Activated naive CD8-positive, alpha-beta T cell treated with anti-CD3 and anti-CD28 coated beads, Interleukin-2, amount 10 ng/mL, durations not matched to agents 7 days and 5 days (primary cell): ENCODE data around the gene INHBA. TPM values are rescaled to one million over a fixed set of nuclear protein-coding genes. Genes with fewer than 3 reads are reported as not detected.

Experiments used
- ATAC-seq: fragments of 150-1000 bp; cut with Tn5 transposase; one replicate; pipeline ENCODE4 v1.10.0; 2021; ENCODE audit warnings: low read depth, moderate library complexity
- POLR2A ChIA-PET: fragments of 350-600 bp; sonication (Branson Sonifier 250); formaldehyde crosslinking; loops from one replicate; lab custom pipeline; 2021; ENCODE audit warnings: antibody characterized with exemption; lab: Charles Lee
- DNase-seq: peaks from one replicate; pipeline ENCODE4 v3.0.0; 2021
- H3K27ac Mint-ChIP-seq: one replicate; pipeline ENCODE4 v1.8.0; 2022; ENCODE audit warnings: mild to moderate bottlenecking, mixed read lengths
- H3K27me3 Mint-ChIP-seq: one replicate; pipeline ENCODE4 v1.8.0; 2022; ENCODE audit warnings: mild to moderate bottlenecking, moderate library complexity, mixed read lengths
- H3K36me3 Mint-ChIP-seq: one replicate; pipeline ENCODE4 v1.8.0; 2021; ENCODE audit warnings: mild to moderate bottlenecking, mixed read lengths
- H3K4me1 Mint-ChIP-seq: one replicate; pipeline ENCODE4 v1.8.0; 2021; ENCODE audit warnings: mixed read lengths
- H3K4me3 Mint-ChIP-seq: one replicate; pipeline ENCODE4 v1.8.0; 2022; ENCODE audit warnings: mild to moderate bottlenecking, moderate library complexity, mixed read lengths
- H3K9me3 Mint-ChIP-seq: one replicate; pipeline ENCODE4 v1.8.0; 2021; ENCODE audit warnings: mixed read lengths
- total RNA-seq, 2 experiments: library from RNA; stranded (reverse); gene quantifications; one replicate each; pipeline ENCODE4 v1.2.3, GENCODE V29; 2021

The INHBA gene
- total RNA-seq, result not detected

DNA sequence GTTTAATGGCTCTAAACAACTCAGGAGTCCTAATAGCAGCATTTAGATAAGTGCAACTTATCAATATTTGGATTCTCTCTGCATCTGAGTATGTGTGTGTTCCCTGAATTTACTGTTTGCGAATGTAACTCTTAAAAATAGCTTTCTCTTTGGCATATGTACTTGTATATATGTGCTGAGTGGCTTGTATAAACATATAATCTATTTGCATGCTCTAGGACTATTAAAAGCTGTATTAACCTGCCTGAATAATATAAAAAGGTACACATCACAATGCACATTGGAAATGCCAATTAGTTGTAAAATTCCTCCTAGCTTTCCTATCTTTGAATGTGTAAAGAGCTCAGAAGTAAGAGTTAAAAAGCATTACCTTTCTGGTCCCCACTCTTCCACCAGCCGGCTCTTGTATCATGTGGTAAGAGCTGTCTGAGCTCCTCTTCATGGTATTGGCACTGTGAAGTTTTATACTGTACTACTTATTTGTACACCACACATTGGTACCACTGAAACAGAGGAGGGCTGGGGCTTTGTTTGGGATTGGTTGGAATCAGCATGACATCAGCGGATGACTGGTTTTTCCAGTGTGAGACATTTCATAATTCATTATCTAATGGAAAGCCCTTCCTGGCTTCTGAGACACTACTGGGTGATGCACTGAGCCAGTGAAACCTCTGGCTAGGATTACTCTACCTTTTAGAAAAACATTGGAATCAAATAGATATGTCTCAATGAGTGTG lies at the start of gene INHBA:
TSS of gene INHBA (minus strand) at position 456 of the 737 bp plus-strand sequence. CDS start 2,716 bp downstream, outside the sequence.
- POLR2A ChIA-PET, result no interaction called here
- H3K4me3 Mint-ChIP-seq, result no peak within 1 kb of the TSS
- no peak for ATAC-seq
- H3K27ac Mint-ChIP-seq, result no peak within 1 kb of the TSS
- H3K9me3 Mint-ChIP-seq, result no peaks in the 10 kb centered on the region
- DNase-seq, result no peak
- H3K36me3 Mint-ChIP-seq, result no peaks in the 10 kb centered on the region
- H3K4me1 Mint-ChIP-seq, result peaks cover 9% of the 10 kb centered on the region
- H3K27me3 Mint-ChIP-seq, result peaks cover 63% of the 10 kb centered on the region

DNA sequence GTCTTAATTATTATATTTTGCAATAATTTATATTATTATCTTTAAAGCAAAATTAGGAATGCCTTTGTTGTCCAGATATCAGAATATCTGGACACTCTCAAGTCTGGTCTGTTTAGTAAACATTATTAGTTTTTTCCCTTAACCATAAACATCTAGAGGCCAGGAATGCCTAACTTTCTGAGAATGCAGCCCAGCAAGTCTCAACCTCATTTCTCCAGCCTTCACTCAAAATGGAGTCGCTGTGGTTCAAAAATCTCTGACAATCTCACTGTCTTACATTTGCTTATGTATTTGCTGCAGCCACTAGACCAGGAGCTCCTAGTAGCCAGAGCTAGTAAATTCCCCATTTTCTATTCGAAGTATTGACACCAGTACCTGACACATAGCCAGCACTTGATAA lies 49.7 kb upstream of the INHBA start:
- Mint-ChIP-seq H3K9me3 (peaks cover 10% of the 10 kb centered on the region), H3K4me1 (no peaks in the 10 kb centered on the region), H3K27ac (no peak overlapping the region), H3K4me3 (no peak overlapping the region), H3K27me3 (no peaks in the 10 kb centered on the region), H3K36me3 (no peaks in the 10 kb centered on the region)
- DNase-seq, result no peak
- ATAC-seq, result no peak
- POLR2A ChIA-PET, result no interaction called here

GRCh38 chr7:41750661-41751540 lies 48.0 kb upstream of the INHBA start:
- H3K4me1 Mint-ChIP-seq, result no peaks in the 10 kb centered on the region

DNA sequence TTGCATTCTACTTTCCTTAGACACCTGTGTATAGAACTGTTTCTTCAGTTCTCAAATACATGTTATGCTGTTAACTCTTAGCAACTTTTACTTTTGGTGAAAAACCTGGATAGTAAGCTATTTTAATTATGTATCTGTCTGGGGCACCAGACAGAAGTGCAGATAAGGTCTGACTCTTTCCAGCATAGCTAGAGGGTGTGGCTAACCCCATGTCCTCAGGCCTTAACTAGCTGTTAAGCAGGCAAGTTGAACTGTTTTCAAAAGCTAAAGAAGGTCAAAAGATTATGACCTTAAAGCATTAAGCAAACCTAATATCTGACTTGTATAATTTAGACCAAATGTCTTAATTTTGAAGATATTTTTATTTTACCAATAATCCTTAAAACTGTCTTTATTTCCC lies 45.1 kb upstream of the INHBA start:
- no peak for DNase-seq
- H3K27ac Mint-ChIP-seq, result no peak overlapping the region
- H3K27me3 Mint-ChIP-seq, result peaks cover 3% of the 10 kb centered on the region
- POLR2A ChIA-PET, result no interaction called here
- H3K4me1 Mint-ChIP-seq, result no peaks in the 10 kb centered on the region
- H3K36me3 Mint-ChIP-seq, result no peaks in the 10 kb centered on the region
- no peak overlapping the region for H3K4me3 Mint-ChIP-seq
- ATAC-seq, result no peak
- H3K9me3 Mint-ChIP-seq, result peaks cover 10% of the 10 kb centered on the region

More at GRCh38 chr7:41750661-41751540, 48.0 kb upstream of the INHBA start:
- no peak for DNase-seq
- peaks cover 5% of the 10 kb centered on the region for H3K9me3 Mint-ChIP-seq
- H3K27ac Mint-ChIP-seq, result no peak overlapping the region
- POLR2A ChIA-PET, result no interaction called here
- ATAC-seq, result no peak
- H3K27me3 Mint-ChIP-seq, result no peaks in the 10 kb centered on the region
- no peak overlapping the region for H3K4me3 Mint-ChIP-seq
- H3K36me3 Mint-ChIP-seq, result no peaks in the 10 kb centered on the region

GRCh38 chr7:41745451-41745850 lies 42.6 kb upstream of the INHBA start:
- POLR2A ChIA-PET, result no interaction called here
- Mint-ChIP-seq H3K27me3 (peaks cover 7% of the 10 kb centered on the region), H3K36me3 (no peaks in the 10 kb centered on the region), H3K27ac (no peak overlapping the region), H3K4me1 (no peaks in the 10 kb centered on the region), H3K4me3 (no peak overlapping the region), H3K9me3 (peaks cover 17% of the 10 kb centered on the region)
- DNase-seq (no peak), ATAC-seq (no peak)

GRCh38 chr7:41744161-41744560 lies 41.3 kb upstream of the INHBA start:
- H3K4me1 Mint-ChIP-seq, result no peaks in the 10 kb centered on the region
- peaks cover 9% of the 10 kb centered on the region for H3K27me3 Mint-ChIP-seq

DNA sequence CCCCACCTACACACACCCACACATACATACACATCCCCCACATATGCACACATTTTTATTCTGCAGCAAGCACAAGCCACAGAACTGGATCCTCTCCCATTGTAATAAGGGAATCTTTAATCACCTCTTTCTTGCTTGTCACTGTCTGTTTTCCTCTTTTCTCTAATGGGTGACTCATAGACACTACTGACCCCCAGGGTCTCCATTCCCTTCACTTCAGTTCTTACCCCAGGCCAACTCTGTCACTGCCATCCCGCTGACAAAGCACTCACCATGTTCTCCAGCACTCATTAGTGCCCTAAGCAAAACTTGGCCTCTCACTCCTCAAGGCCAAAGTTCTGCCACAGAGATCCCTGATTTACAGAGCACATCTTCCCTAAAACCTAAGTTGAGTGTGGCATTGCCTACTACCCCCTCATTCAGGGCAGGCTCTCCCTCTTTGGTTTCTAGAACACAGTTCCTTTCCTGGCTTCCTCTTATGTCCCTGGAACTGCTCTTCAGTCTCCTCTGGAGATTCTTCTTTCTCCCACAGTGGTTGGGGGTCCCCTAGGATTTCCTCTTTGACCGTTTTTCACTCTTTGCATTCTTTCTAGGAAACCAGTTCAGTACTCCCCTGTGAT lies 39.6 kb upstream of the INHBA start:
- ATAC-seq (no peak), DNase-seq (no peak)
- Mint-ChIP-seq H3K27ac (no peak overlapping the region), H3K9me3 (peaks cover 17% of the 10 kb centered on the region), H3K27me3 (peaks cover 9% of the 10 kb centered on the region), H3K4me3 (no peak overlapping the region), H3K4me1 (no peaks in the 10 kb centered on the region), H3K36me3 (no peaks in the 10 kb centered on the region)
- POLR2A ChIA-PET, result no interaction called here

More at GRCh38 chr7:41744161-41744560, 41.3 kb upstream of the INHBA start:
- ATAC-seq, result no peak
- Mint-ChIP-seq H3K36me3 (no peaks in the 10 kb centered on the region), H3K4me3 (no peak overlapping the region), H3K9me3 (peaks cover 17% of the 10 kb centered on the region), H3K27ac (peak overlapping the region; percentile 19)
- DNase-seq, result no peak
- POLR2A ChIA-PET, result no interaction called here

DNA sequence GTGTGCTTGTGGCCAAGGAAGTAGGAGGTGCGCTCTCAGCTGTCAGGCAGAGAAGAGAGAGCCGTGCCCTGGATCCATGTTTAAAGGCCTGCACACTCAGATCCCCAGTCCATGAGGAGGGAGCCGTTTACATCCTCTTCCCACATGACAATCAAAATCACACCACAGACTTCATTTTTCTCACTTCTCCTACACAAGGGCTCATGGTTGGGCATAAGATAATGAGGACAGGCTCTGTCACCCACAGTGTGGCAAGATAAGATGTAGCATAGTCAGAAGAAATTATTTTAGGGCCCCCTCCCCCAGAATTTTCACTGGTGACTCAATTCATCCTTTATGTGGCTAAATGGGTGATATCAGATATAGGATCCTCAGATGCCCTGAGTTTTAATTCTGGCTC lies 35.9 kb upstream of the INHBA start:
- no peaks in the 10 kb centered on the region for H3K4me1 Mint-ChIP-seq
- ATAC-seq (no peak), DNase-seq (no peak)
- H3K4me3 Mint-ChIP-seq, result no peak overlapping the region
- peaks cover 11% of the 10 kb centered on the region for H3K27me3 Mint-ChIP-seq
- no peaks in the 10 kb centered on the region for H3K36me3 Mint-ChIP-seq
- H3K27ac Mint-ChIP-seq, result no peak overlapping the region
- H3K9me3 Mint-ChIP-seq, result peaks cover 13% of the 10 kb centered on the region
- POLR2A ChIA-PET, result no interaction called here

GRCh38 chr7:41738336-41738735 lies 35.4 kb upstream of the INHBA start:
- no peaks in the 10 kb centered on the region for H3K36me3 Mint-ChIP-seq
- H3K27ac Mint-ChIP-seq, result no peak overlapping the region
- no peak for DNase-seq
- H3K27me3 Mint-ChIP-seq, result peaks cover 10% of the 10 kb centered on the region
- ATAC-seq, result no peak
- POLR2A ChIA-PET, result no interaction called here
- H3K4me1 Mint-ChIP-seq, result no peaks in the 10 kb centered on the region
- no peak overlapping the region for H3K4me3 Mint-ChIP-seq
- peaks cover 9% of the 10 kb centered on the region for H3K9me3 Mint-ChIP-seq

DNA sequence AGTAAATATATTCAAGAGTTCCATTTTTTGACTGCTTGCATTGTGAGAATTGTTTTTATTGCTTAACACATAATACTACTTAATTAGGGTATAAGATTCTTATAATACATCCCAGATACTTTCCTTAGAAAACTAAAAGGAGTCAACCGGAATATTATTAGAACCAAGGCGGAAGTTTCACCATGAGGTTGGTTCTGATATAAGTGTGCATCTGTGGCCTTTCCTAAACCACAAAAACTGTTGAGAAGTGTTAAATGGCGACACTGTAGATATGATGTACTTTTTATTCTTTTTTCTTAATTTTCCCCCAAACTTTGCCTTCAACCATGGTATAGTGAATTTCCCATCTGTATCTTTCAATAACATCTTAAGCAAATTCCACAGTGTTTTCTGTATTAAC lies 32.3 kb upstream of the INHBA start:
- DNase-seq (no peak), ATAC-seq (no peak)
- POLR2A ChIA-PET, result no interaction called here
- Mint-ChIP-seq H3K36me3 (no peaks in the 10 kb centered on the region), H3K4me3 (no peak overlapping the region), H3K27ac (no peak overlapping the region), H3K27me3 (peaks cover 6% of the 10 kb centered on the region), H3K9me3 (no peaks in the 10 kb centered on the region), H3K4me1 (peaks cover 6% of the 10 kb centered on the region)

DNA sequence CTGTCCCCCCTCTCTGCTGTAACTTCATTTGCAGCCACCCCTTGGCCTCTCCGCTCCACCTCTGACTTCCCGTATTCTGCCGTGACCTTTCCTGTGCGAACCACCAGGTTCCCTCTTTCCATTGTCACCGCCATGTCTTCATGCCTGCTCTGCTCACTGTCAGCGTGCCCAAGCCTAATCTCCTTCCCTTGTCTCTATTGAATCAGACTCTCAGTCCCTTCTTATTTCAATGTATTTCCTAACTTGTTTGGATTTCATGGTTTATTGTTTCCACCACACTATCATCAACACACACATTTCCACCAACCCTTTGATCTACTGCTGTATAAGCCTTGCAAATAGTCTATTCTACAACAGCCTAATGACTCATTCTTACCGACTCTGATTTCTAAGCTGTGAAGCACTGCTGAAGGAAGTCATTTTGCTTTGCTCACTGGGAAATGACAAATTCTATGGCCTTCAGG lies 30.0 kb upstream of the INHBA start:
- H3K27ac Mint-ChIP-seq, result no peak overlapping the region
- POLR2A ChIA-PET, result no interaction called here
- ATAC-seq (no peak), DNase-seq (no peak)
- H3K9me3 Mint-ChIP-seq, result no peaks in the 10 kb centered on the region
- no peak overlapping the region for H3K4me3 Mint-ChIP-seq
- peaks cover 4% of the 10 kb centered on the region for H3K27me3 Mint-ChIP-seq
- peaks cover 6% of the 10 kb centered on the region for H3K4me1 Mint-ChIP-seq
- H3K36me3 Mint-ChIP-seq, result no peaks in the 10 kb centered on the region

DNA sequence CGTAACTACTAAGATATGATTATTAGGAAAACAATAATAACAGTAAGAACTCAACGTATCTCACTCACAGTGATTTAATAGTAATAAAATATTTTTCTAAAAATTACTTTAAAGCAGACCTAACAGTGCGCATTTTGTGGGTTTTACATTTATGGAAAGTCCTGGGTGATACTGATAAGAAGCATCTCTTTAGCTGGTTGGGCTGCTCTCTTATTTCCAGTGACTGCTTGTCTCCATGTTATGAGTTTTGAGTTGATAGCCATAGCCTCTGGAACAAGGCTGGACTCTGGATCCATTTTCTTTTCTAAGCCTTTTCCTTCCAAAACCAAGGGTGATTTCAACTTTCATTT lies 29.5 kb upstream of the INHBA start:
- Mint-ChIP-seq H3K4me1 (peaks cover 6% of the 10 kb centered on the region), H3K36me3 (no peaks in the 10 kb centered on the region)
- POLR2A ChIA-PET, result no interaction called here

DNA sequence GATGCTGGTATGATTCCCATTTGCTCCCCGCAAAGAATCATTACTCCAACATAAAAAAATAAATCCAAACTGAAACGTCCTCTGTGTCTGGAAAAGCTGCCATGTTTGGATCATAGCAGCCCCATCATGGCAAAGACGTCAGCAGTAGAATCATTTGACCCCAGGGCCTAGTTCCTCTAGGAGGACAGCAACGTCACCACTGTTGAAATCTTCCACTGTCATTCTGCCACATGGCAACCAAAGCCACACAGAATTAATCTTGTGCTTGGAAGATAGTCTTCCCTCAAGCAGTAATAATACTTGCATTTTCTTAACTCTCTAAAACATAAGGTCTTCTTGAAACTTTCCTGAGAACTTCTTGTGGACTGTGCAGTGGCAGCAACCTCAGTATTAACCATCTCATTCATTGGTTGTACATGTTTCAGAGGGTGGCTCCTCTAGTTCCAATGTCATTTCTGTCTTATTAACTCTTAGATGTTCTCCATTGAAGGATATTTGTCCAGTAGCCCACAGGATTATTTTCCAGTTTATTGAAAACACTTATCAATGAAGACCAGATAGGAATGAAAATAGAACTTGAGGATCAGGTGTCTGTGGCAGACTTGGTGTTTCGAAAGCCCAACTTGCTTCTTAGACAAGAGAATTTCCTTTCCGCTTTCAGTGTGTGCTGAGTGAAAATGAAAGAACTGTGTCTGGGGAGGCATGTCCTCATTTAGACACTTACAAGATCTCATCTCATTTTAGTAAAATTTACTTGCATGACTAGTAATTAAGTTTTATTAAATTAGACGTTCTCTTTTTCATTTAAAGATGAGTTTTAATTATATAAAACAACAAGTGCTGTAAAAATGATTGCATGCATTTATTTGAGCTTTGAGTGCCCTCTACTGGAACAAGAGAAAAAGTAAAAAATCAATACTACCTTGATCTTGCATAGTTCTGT lies 28.9 kb upstream of the INHBA start:
- Mint-ChIP-seq H3K4me1 (peaks cover 6% of the 10 kb centered on the region), H3K27me3 (peaks cover 4% of the 10 kb centered on the region), H3K36me3 (no peaks in the 10 kb centered on the region)

More for the DNA sequence above, 29.5 kb upstream of the INHBA start:
- peaks cover 4% of the 10 kb centered on the region for H3K27me3 Mint-ChIP-seq
- no peak overlapping the region for H3K27ac Mint-ChIP-seq
- H3K4me3 Mint-ChIP-seq, result no peak overlapping the region
- H3K9me3 Mint-ChIP-seq, result no peaks in the 10 kb centered on the region
- ATAC-seq (no peak), DNase-seq (no peak)

More for the DNA sequence above, 28.9 kb upstream of the INHBA start:
- no peak overlapping the region for H3K27ac Mint-ChIP-seq
- H3K9me3 Mint-ChIP-seq, result no peaks in the 10 kb centered on the region
- no peak overlapping the region for H3K4me3 Mint-ChIP-seq
- ATAC-seq, result no peak
- POLR2A ChIA-PET, result no interaction called here
- DNase-seq, result no peak
